IMR-90 (cell line): ENCODE results near the gene SLC12A8. TPM values are rescaled to one million over a fixed set of nuclear protein-coding genes. Genes with fewer than 3 reads are reported as not detected.
A peak's percentile ranks its signal among the peaks of the same experiment; 100 is the strongest.

Experiments
- ATAC-seq: fragments of 200-7000 bp; cut with Tn5 transposase; 2 replicates; pipeline ENCODE4 v1.9.1; 2020; ENCODE audit warnings: low read depth, mild to moderate bottlenecking, moderate library complexity
- BruUV-seq: library from RNA; stranded (reverse); fragments of 400-500 nt; replicated peaks from 2 replicates; lab custom pipeline; 2021; lab: Mats Ljungman, UMichigan
- CTCF ChIA-PET: fragments of 300-600 bp; formaldehyde crosslinking; extraction: SDS; loops from one replicate; lab custom pipeline; 2021; ENCODE audit warnings: antibody characterized with exemption; lab: Yijun Ruan, JAX
- POLR2A ChIA-PET: fragments of 300-600 bp; sonication (Branson Sonifier 250); formaldehyde crosslinking; loops from one replicate; lab custom pipeline; 2022; ENCODE audit warnings: antibody characterized with exemption; ENCODE audit not compliant: unreplicated experiment; lab: Charles Lee
- DNase-seq: peaks from one replicate; pipeline ENCODE4 v3.0.0; 2013
- H2AFZ ChIP-seq: replicated peaks from 2 replicates; pipeline ENCODE3; 2013; ENCODE audit warnings: low read length, mild to moderate bottlenecking; ENCODE audit not compliant: poor library complexity
- H2AK5ac ChIP-seq: 2 replicates; pipeline ENCODE4 v1.6.1; 2013; ENCODE audit warnings: low read depth, low read length, inconsistent platforms
- H2AK9ac ChIP-seq: replicated peaks from 2 replicates; pipeline ENCODE3; 2013; ENCODE audit warnings: mild to moderate bottlenecking, low read depth, low read length, moderate library complexity; ENCODE audit not compliant: poor library complexity
- H2BK120ac ChIP-seq: 2 replicates; pipeline ENCODE4 v1.6.1; 2013; ENCODE audit warnings: low read depth, low read length, inconsistent platforms
- H2BK15ac ChIP-seq: 3 replicates; pipeline ENCODE4 v1.6.1; 2013; ENCODE audit warnings: low read depth, low read length, inconsistent platforms
- H2BK20ac ChIP-seq: 2 replicates; pipeline ENCODE4 v1.6.1; 2013; ENCODE audit warnings: low read depth, mild to moderate bottlenecking, inconsistent platforms, low read length, moderate library complexity
- H2BK5ac ChIP-seq: 2 replicates; pipeline ENCODE4 v1.6.1; 2013; ENCODE audit warnings: mild to moderate bottlenecking, low read depth, low read length, inconsistent platforms; ENCODE audit not compliant: poor library complexity, severe bottlenecking
- H3K14ac ChIP-seq: replicated peaks from 2 replicates; pipeline ENCODE4 v1.6.1; 2013; ENCODE audit warnings: low read depth, low read length, inconsistent platforms
- H3K18ac ChIP-seq: 2 replicates; pipeline ENCODE4 v1.6.1; 2013; ENCODE audit warnings: low read depth, low read length, control low read depth
- H3K23ac ChIP-seq: 2 replicates; pipeline ENCODE4 v1.6.1; 2013; ENCODE audit warnings: low read depth, low read length, inconsistent platforms
- H3K27ac ChIP-seq: 2 replicates; pipeline ENCODE4 v1.5.1; 2013; ENCODE audit warnings: mild to moderate bottlenecking, control low read depth, low read length; ENCODE audit not compliant: insufficient read depth
- H3K27me3 ChIP-seq: 2 replicates; pipeline ENCODE4 v1.6.1; 2013; ENCODE audit warnings: low read length; ENCODE audit not compliant: control insufficient read depth, insufficient read depth
- H3K36me3 ChIP-seq: 2 replicates; pipeline ENCODE4 v1.6.1; 2013; ENCODE audit warnings: low read length, mixed read lengths; ENCODE audit not compliant: control insufficient read depth, insufficient read depth
- H3K4ac ChIP-seq: 2 replicates; pipeline ENCODE4 v1.6.1; 2013; ENCODE audit warnings: low read depth, low read length, inconsistent platforms
- H3K4me1 ChIP-seq: 2 replicates; pipeline ENCODE4 v1.6.1; 2013; ENCODE audit warnings: low read length, mixed read lengths; ENCODE audit not compliant: control insufficient read depth, insufficient read depth
- H3K4me2 ChIP-seq: 2 replicates; pipeline ENCODE4 v1.6.1; 2013; ENCODE audit warnings: low read depth, mild to moderate bottlenecking, control low read depth, low read length, moderate library complexity
- H3K4me3 ChIP-seq: 2 replicates; pipeline ENCODE4 v1.5.1; 2013; ENCODE audit warnings: low read depth, mild to moderate bottlenecking, control low read depth, low read length, moderate library complexity; ENCODE audit not compliant: insufficient read depth
- H3K56ac ChIP-seq: 2 replicates; pipeline ENCODE4 v1.6.1; 2013; ENCODE audit warnings: low read length, inconsistent platforms; ENCODE audit not compliant: insufficient read depth; ENCODE audit errors: extremely low read depth
- H3K79me1 ChIP-seq, 2 experiments: 2 replicates each; pipeline ENCODE4 v1.6.1; 2013; ENCODE audit warnings: low read length in 2 of 2, inconsistent platforms in 1 of 2, low read depth in 1 of 2
- H3K9ac ChIP-seq: 2 replicates; pipeline ENCODE4 v1.6.1; 2013; ENCODE audit warnings: low read depth, low read length, control low read depth
- H3K9me1 ChIP-seq: 2 replicates; pipeline ENCODE4 v1.6.1; 2013; ENCODE audit warnings: low read length, inconsistent platforms; ENCODE audit not compliant: insufficient read depth
- H3K9me3 ChIP-seq: 2 replicates; pipeline ENCODE4 v1.6.1; 2013; ENCODE audit warnings: low read length; ENCODE audit not compliant: control insufficient read depth, insufficient read depth
- H4K20me1 ChIP-seq: 2 replicates; pipeline ENCODE4 v1.6.1; 2013; ENCODE audit warnings: low read length, inconsistent platforms; ENCODE audit not compliant: insufficient read depth
- H4K5ac ChIP-seq: 2 replicates; pipeline ENCODE4 v1.6.1; 2013; ENCODE audit warnings: mild to moderate bottlenecking, low read depth, low read length, control low read depth
- H4K8ac ChIP-seq, 2 experiments: 2 replicates each; pipeline ENCODE4 v1.6.1; 2013; ENCODE audit warnings: low read depth in 2 of 2, low read length in 2 of 2, control low read depth in 1 of 2, inconsistent platforms in 1 of 2
- H4K91ac ChIP-seq: 2 replicates; pipeline ENCODE4 v1.6.1; 2013; ENCODE audit warnings: low read depth, low read length, inconsistent platforms; ENCODE audit not compliant: insufficient read depth
- RAD21 ChIP-seq: IDR thresholded peaks from 2 replicates; pipeline ENCODE4 v1.6.1; 2012; ENCODE audit warnings: low read length, improper control_type of control experiment
- WGBS, 2 experiments: methylation state at CpG; one replicate each; pipeline versions ENCODE4 v1.1.5 to v1.1.7; 2013; ENCODE audit warnings: missing lambda C conversion rate in 2 of 2; ENCODE audit not compliant: insufficient read length in 1 of 2; ENCODE audit errors: extremely low coverage in 2 of 2; 5-methylcytosine and 5-hydroxymethylcytosine counted together
- dilution Hi-C: fragments of 300-500 bp; cut with HindIII; formaldehyde crosslinking; loops from one replicate; pipeline ENCODE4 v1.14.3; 2018; ENCODE audit warnings: low sequenced_read_pairs; ENCODE audit not compliant: unreplicated experiment
- in situ Hi-C: fragments of 300-500 bp; cut with MboI; formaldehyde crosslinking; loops from 3 replicates; pipeline ENCODE4 v1.14.3; 2019; ENCODE audit warnings: low sequenced_read_pairs, inconsistent platforms, mixed read lengths
- intact Hi-C: fragments of 100-400 bp; cut with micrococcal nuclease; formaldehyde crosslinking; loops from 2 replicates; pipeline ENCODE4 v1.10.0; 2022
- polyA plus RNA-seq, 3 experiments: library from polyadenylated mRNA; depleted of rRNA; stranded (reverse); fragments of >200 nt; gene quantifications; 2 replicates each; pipeline ENCODE4 v1.2.3, GENCODE V29; 2012; ENCODE audit warnings: low replicate concordance in 1 of 3
- total RNA-seq: library from RNA; depleted of rRNA; stranded (reverse); fragments of >200 nt; gene quantifications from 2 replicates; pipeline ENCODE4 v1.2.3, GENCODE V29; 2012

SLC12A8 gene
- total and polyA plus RNA-seq, 2 of the 4 experiments (the other 2 are of a cell fraction), result 2.2 to 4.3 TPM

GRCh38 chr3:125213946-125214542, 1.5 kb upstream of the SLC12A8 start:
- Histone ChIP-seq H2AK5ac (no peak overlapping the region), H3K27ac (no peak overlapping the region), H3K4me3 (no peak overlapping the region), H3K56ac (no peak overlapping the region), H3K14ac (no peak overlapping the region), H2BK5ac (no peak overlapping the region), H3K9me1 (no peaks in the 10 kb centered on the region; the same call in 1 of the 2 replicates), H3K4me1 (peaks cover 3% of the 10 kb centered on the region; the same call in 1 of the 2 replicates), H2BK15ac (no peak overlapping the region), H3K27me3 (peaks cover 26% of the 10 kb centered on the region), H4K91ac (no peak overlapping the region), H3K9ac (no peak overlapping the region), H3K9me3 (no peaks in the 10 kb centered on the region), H4K8ac (no peak overlapping the region), H4K20me1 (no peaks in the 10 kb centered on the region), H2AK9ac (no peak overlapping the region), H2AFZ (no peak overlapping the region), H2BK120ac (no peak overlapping the region), H3K36me3 (no peaks in the 10 kb centered on the region), H3K4me2 (no peak overlapping the region), H2BK20ac (no peak overlapping the region), H3K4ac (no peak overlapping the region), H4K5ac (no peak overlapping the region), H3K18ac (no peak overlapping the region), H3K23ac (no peak overlapping the region), H3K79me1 (no peaks in the 10 kb centered on the region)
- CTCF ChIA-PET, result no interaction called here
- TF ChIP-seq RAD21, result no peak
- dilution Hi-C loops, result no loop called here
- peak; percentile 44 for DNase-seq
- POLR2A ChIA-PET, result interaction anchor here (0.6 kb wide), 1 partner anchor 210 kb away, joined by 3 read pairs; no protein-coding TSS in a partner anchor
- intact Hi-C loops, result loop anchor here (10.0 kb wide), 1 partner anchor 371 kb away; no protein-coding TSS in a partner anchor
- no TSS peak for BruUV-seq
- no peak for ATAC-seq
- no CpG with 5 or more reads among the region's 7 CpGs for WGBS, 2 experiments
- in situ Hi-C loops, result no loop called here
